Nucleus accumbens (tissue), 56 donors: ENCODE measurements around the gene GRID1.

Experiments used
- DNase-seq, 56 donors: peaks; one replicate each; lab custom pipeline; 2025; lab: John Stamatoyannopoulos, UW

GRID1 gene

GRCh38 chr10:86300931-86301830 is 65.4 kb downstream of the GRID1 start:
- no peak for DNase-seq

- DNase-seq: no peak
Observed at GRCh38 chr10:86300399-86300925, 66.1 kb downstream of the GRID1 start.

GRCh38 chr10:86299562-86299961 is 67.0 kb downstream of the GRID1 start:
- DNase-seq: no peak

GRCh38 chr10:86298501-86299001 is 68.0 kb downstream of the GRID1 start:
- DNase-seq: no peak

GRCh38 chr10:86295791-86296190 is 70.8 kb downstream of the GRID1 start:
- DNase-seq: no peak

GRCh38 chr10:86295351-86295750 is 71.2 kb downstream of the GRID1 start:
- DNase-seq: no peak

GRCh38 chr10:86294346-86295265 is 72.0 kb downstream of the GRID1 start:
- no peak for DNase-seq

GRCh38 chr10:86293396-86293791 is 73.2 kb downstream of the GRID1 start:
- no peak for DNase-seq

GRCh38 chr10:86292462-86293395 is 73.9 kb downstream of the GRID1 start:
- peak in 13 of 56 donors; percentile 7 to 69 (median 27) for DNase-seq

GRCh38 chr10:86291616-86292340 is 74.8 kb downstream of the GRID1 start:
- DNase-seq: no peak

- no peak for DNase-seq
Observed at GRCh38 chr10:86290933-86291615, 75.5 kb downstream of the GRID1 start.

GRCh38 chr10:86289577-86289868 is 77.1 kb downstream of the GRID1 start:
- DNase-seq: no peak

GRCh38 chr10:86288695-86289576 is 77.7 kb downstream of the GRID1 start:
- no peak for DNase-seq

- no peak for DNase-seq
Observed at GRCh38 chr10:86287966-86288579, 78.5 kb downstream of the GRID1 start.

GRCh38 chr10:86287110-86287793 is 79.3 kb downstream of the GRID1 start:
- no peak for DNase-seq

GRCh38 chr10:86286236-86287109 is 80.1 kb downstream of the GRID1 start:
- DNase-seq: no peak
